GM19463 (cell line): Measurements from ENCODE around the gene ZNF281.
"Not testable (repeated sequence)": the region's sequence is repeated elsewhere in the genome, so short reads cannot be mapped to it uniquely, and the experiment has no call there.

Source experiments
- ATAC-seq: cut with Tn5 transposase; IDR thresholded peaks from one replicate; pipeline ENCODE4 v1.9.1; 2021; ENCODE audit warnings: mild to moderate bottlenecking, moderate library complexity; ENCODE audit not compliant: unreplicated experiment

Gene ZNF281

GRCh38 chr1:200432586-200432985 lies 22.8 kb upstream of the ZNF281 start:
- ATAC-seq = no peak

GRCh38 chr1:200429221-200429751 lies 19.4 kb upstream of the ZNF281 start:
- ATAC-seq = no peak

- ATAC-seq = no peak
Measured at GRCh38 chr1:200428482-200429205, 18.8 kb upstream of the ZNF281 start.

DNA sequence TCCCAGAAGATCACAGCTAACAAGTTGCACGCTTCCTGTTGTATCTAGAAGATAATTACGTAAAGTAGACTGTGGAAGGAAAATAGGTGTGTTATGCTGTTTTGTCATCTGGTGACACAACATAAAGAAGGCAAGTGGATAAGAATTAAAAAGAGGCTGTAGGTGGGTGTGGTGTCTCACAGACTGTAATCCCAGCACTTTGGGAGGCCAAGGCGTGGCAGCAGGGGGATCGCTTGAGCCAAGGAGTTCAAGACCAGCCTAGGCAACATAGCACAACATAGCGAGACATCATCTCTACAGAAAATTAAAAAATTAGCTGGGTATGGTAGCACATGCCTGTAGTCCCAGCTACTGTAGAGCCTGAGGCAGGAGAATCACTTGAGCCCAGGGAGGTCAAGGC lies 17.9 kb upstream of the ZNF281 start:
- no peak for ATAC-seq

GRCh38 chr1:200426196-200426595 lies 16.4 kb upstream of the ZNF281 start:
- no peak for ATAC-seq

DNA sequence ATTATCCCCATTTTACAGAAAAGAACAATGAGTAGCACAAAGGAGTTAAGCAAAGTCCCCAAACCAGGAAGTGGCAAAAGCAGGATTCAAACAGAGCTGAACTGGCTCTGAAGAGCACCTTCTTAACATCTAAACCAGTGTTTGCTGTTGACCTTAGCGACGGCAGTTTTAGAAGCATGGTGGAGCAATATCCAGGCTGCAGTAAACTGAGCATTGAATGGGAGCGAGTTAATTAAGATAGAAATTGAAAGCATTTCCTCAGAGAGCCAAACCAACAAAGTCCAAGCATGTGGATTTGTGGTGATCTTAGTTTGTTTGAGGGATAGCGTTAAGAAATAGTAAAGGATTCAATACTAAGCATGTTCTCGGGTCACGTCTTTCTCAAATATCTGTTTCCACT lies 13.4 kb upstream of the ZNF281 start:
- no peak for ATAC-seq

GRCh38 chr1:200422211-200422610 lies 12.4 kb upstream of the ZNF281 start:
- ATAC-seq = no peak

DNA sequence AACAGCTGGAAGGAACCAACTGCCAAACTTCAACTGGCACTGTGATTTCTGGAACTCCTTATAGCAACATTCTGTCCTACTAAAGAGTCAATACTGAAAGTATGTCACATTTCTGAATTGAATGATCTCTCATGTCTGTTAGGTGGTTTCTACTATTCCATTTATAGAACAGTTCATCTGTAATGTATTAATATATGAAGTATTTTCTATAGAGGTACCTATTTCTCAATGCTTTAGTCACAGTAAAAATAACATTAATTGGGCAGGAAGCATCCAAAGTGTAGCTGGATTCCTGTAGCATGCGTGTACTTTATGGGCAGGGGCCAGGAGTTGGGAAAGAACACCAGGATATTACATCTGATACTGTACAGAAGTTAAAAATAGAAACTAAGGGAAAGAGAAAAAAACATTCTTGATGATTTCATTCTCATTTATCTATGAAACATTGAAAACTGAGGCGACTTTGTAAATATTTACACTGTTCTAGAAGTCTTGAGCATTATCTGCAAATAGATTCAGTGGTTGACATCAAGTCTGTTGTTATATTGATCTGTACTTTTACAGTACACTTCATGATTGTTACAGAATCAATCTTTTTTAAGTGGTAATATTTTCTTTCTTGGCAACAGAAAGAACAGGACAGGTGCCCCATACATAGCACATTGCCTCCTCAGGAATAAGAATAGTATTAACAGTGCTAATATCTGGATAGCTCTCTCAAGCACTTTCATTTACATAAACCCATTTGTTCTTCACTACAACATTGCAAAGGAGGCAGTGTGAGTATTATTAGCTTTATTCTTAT lies 6.2 kb upstream of the ZNF281 start:
- peak; percentile 84 for ATAC-seq

GRCh38 chr1:200415227-200415626 lies 5.4 kb upstream of the ZNF281 start:
- ATAC-seq = peak; percentile 58

GRCh38 chr1:200414657-200415056 lies 4.8 kb upstream of the ZNF281 start:
- no peak for ATAC-seq

- not testable (repeated sequence) for ATAC-seq
Measured at GRCh38 chr1:200413766-200414165, 3.9 kb upstream of the ZNF281 start.

- ATAC-seq = no peak
Measured at GRCh38 chr1:200411406-200412257, 1.8 kb upstream of the ZNF281 start.

GRCh38 chr1:200410566-200410878 lies 686 bp upstream of the ZNF281 start:
- no peak for ATAC-seq

- ATAC-seq = peak; percentile 16
Measured at GRCh38 chr1:200409203-200409760, 554 bp downstream of the ZNF281 start.

DNA sequence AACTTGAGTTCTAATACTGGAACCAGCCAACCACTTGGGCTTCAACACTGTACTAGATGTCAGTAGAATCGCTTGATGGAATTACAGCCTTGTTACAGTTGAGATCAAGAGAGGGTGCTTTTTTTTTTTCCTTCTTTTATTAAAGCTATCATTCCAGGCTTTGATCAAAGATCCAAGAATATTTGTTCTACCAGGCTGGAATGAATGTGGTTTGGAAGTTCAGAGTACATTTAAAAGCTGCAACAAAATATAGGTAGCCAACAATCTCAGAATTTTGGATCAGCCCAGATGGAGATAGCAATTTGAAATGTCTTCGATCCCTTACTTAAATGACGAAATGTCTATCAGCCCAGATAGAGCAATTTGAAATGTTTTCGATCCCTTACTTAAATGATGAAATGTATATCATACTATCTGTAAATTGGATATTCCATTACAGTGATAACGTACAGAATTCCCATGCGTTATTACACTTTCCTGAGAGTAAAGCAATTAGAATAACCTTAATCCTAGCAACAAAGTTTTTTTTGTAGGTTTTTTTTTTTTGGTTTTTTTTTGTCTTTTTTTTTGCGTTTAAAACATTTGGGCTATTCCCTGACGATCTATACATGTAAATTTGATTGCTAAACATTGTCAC lies 3.6 kb downstream of the ZNF281 start:
- no peak for ATAC-seq

- no peak for ATAC-seq
Measured at GRCh38 chr1:200405264-200405663, 4.6 kb downstream of the ZNF281 start.

GRCh38 chr1:200401708-200402107 lies 8.1 kb downstream of the ZNF281 start:
- no peak for ATAC-seq

DNA sequence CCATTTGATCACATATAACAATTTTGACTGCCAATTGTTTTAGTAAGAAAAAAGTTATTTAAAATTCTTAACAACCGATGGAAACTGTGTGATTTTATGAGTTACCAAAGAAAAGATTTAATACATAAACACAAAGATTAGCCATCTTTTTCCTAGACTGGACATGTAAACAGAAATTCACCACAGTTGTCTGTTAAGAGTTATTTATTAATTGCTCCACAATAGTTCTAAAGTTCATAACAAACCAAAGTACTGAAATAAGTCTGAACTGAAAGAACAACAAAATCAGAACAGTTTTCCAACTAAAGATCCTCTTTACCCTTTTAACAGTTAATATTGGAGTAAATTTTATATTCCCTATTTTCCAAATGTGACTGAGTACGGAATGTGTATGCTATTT lies 8.6 kb downstream of the ZNF281 start:
- no peak for ATAC-seq

DNA sequence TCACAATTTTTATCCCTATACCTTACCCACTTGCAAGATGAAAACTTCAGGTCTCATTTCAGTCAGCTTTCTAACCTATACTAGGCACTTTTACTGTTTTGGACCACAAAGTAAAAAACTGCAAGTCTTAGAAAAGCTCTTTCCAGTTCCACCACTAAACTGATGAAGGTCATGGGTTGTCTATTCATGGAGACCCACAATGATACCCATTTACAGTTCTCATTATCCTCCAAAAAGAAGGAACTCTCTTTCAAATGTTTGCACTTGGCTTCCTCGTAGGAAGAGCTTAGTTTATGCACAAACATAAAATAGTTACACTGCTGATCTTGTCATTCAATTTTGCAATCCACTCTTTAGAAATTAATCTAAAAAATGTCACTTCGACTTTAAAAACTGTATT lies 9.3 kb downstream of the ZNF281 start:
- no peak for ATAC-seq

- ATAC-seq = no peak
Measured at GRCh38 chr1:200399860-200400259, 10.0 kb downstream of the ZNF281 start.

- ATAC-seq = no peak
Measured at GRCh38 chr1:200398373-200398772, 11.5 kb downstream of the ZNF281 start.
